A673 (cell line): ENCODE data around the gene SPEF2. TPM values are rescaled to one million over a fixed set of nuclear protein-coding genes. Genes with fewer than 3 reads are reported as not detected.
A peak's percentile ranks its signal among the peaks of the same experiment; 100 is the strongest.

ENCODE experiments used
- BruUV-seq: library from RNA; stranded (reverse); fragments of 400-500 nt; replicated peaks from 2 replicates; lab custom pipeline; 2021; lab: Mats Ljungman, UMichigan
- CTCF ChIA-PET: fragments of 300-600 bp; sonication (Branson Sonifier 250); formaldehyde crosslinking; loops from one replicate; lab custom pipeline; 2022; ENCODE audit warnings: antibody characterized with exemption; lab: Charles Lee
- POLR2A ChIA-PET: fragments of 300-600 bp; sonication (Branson Sonifier 250); formaldehyde crosslinking; loops from one replicate; lab custom pipeline; 2022; ENCODE audit warnings: antibody characterized with exemption; ENCODE audit not compliant: low non-redundant PET; lab: Charles Lee
- DNase-seq: peaks from one replicate; pipeline ENCODE4 v3.0.0-alpha.2; 2015; ENCODE audit warnings: low spot score
- H3K27ac ChIP-seq: fragments of 200-600 bp; sonication (generic); 2 replicates; pipeline ENCODE4 v1.5.1; 2016; ENCODE audit warnings: mixed run types, low read depth, mild to moderate bottlenecking, mixed read lengths, antibody characterized with exemption, low read length; ENCODE audit not compliant: poor library complexity, severe bottlenecking
- H3K27me3 ChIP-seq: fragments of 200-600 bp; sonication (generic); replicated peaks from 2 replicates; pipeline ENCODE4 v1.6.1; 2017; ENCODE audit warnings: mixed run types, low read depth, mild to moderate bottlenecking, mixed read lengths, antibody characterized with exemption, low read length; ENCODE audit not compliant: insufficient read depth, poor library complexity
- H3K36me3 ChIP-seq: fragments of 200-600 bp; sonication (generic); 2 replicates; pipeline ENCODE4 v1.6.1; 2016; ENCODE audit warnings: mixed run types, mild to moderate bottlenecking, mixed read lengths, antibody characterized with exemption, low read length; ENCODE audit not compliant: insufficient read depth, poor library complexity, severe bottlenecking
- H3K4me1 ChIP-seq: fragments of 200-600 bp; sonication (generic); 2 replicates; pipeline ENCODE4 v1.6.1; 2017; ENCODE audit warnings: mixed run types, mild to moderate bottlenecking, mixed read lengths, antibody characterized with exemption, low read length; ENCODE audit not compliant: insufficient read depth, poor library complexity, severe bottlenecking
- H3K4me3 ChIP-seq: fragments of 200-600 bp; sonication (generic); 2 replicates; pipeline ENCODE4 v1.5.1; 2016; ENCODE audit warnings: low read depth, mixed run types, mild to moderate bottlenecking, mixed read lengths, low read length; ENCODE audit not compliant: poor library complexity, severe bottlenecking
- H3K9me3 ChIP-seq: fragments of 200-600 bp; sonication (generic); 2 replicates; pipeline ENCODE4 v1.6.1; 2016; ENCODE audit warnings: mixed run types, low read depth, mild to moderate bottlenecking, mixed read lengths, antibody characterized with exemption, low read length; ENCODE audit not compliant: poor library complexity, severe bottlenecking
- CTCF ChIP-seq: fragments of 300-800, 200-600 bp; sonication (generic); conservative IDR thresholded peaks from 2 replicates; pipeline ENCODE4 v1.5.1; 2017; ENCODE audit warnings: low read depth, mild to moderate bottlenecking, antibody characterized with exemption, low read length, moderate library complexity, mixed read lengths
- EZH2 ChIP-seq: fragments of 200-600 bp; sonication (generic); IDR thresholded peaks from 2 replicates; pipeline ENCODE4 v1.6.1; 2017; ENCODE audit warnings: borderline replicate concordance, low read depth, mild to moderate bottlenecking, mixed read lengths, antibody characterized with exemption, low read length; ENCODE audit not compliant: poor library complexity, severe bottlenecking
- intact Hi-C: fragments of 100-400 bp; cut with micrococcal nuclease; formaldehyde crosslinking; loops from one replicate; pipeline ENCODE4 v1.10.0; 2022; ENCODE audit not compliant: unreplicated experiment
- total RNA-seq: library from RNA; stranded (reverse); gene quantifications from 2 replicates; pipeline ENCODE4 v1.2.3, GENCODE V29; 2021

SPEF2 gene
- total RNA-seq, 1 experiment from 2014 or later = 1.5 TPM

- ChIA-PET CTCF (no interaction called here), POLR2A (no interaction called here)
- intact Hi-C loops = no loop called here
- Histone ChIP-seq H3K27ac (no peak overlapping the region), H3K4me3 (no peak overlapping the region), H3K9me3 (no peaks in the 10 kb centered on the region), H3K27me3 (no peaks in the 10 kb centered on the region), H3K36me3 (no peaks in the 10 kb centered on the region), H3K4me1 (peaks cover 22% of the 10 kb centered on the region)
- BruUV-seq = no TSS peak
- DNase-seq = no peak
- TF ChIP-seq CTCF (no peak), EZH2 (no peak)
These were observed 182.1 kb downstream of the SPEF2 start for GRCh38 chr5:35799753-35800152.

- intact Hi-C loops = no loop called here
- Histone ChIP-seq H3K27me3 (no peaks in the 10 kb centered on the region), H3K4me3 (no peak overlapping the region), H3K27ac (no peak overlapping the region), H3K36me3 (no peaks in the 10 kb centered on the region), H3K9me3 (no peaks in the 10 kb centered on the region), H3K4me1 (peaks cover 27% of the 10 kb centered on the region)
- POLR2A ChIA-PET = no interaction called here
- TF ChIP-seq EZH2 (no peak), CTCF (no peak)
- BruUV-seq = no TSS peak
- CTCF ChIA-PET = no interaction called here
- DNase-seq = peak; percentile 78
These were observed 185.6 kb downstream of the SPEF2 start for GRCh38 chr5:35803191-35803651.

- no TSS peak for BruUV-seq
- no peaks in the 10 kb centered on the region for H3K9me3 ChIP-seq
- no peaks in the 10 kb centered on the region for H3K27me3 ChIP-seq
- H3K4me3 ChIP-seq = no peak overlapping the region
- peaks cover 27% of the 10 kb centered on the region for H3K4me1 ChIP-seq
- peak; percentile 51 for DNase-seq
- POLR2A ChIA-PET = no interaction called here
- intact Hi-C loops = no loop called here
- H3K36me3 ChIP-seq = no peaks in the 10 kb centered on the region
- H3K27ac ChIP-seq = no peak overlapping the region
- CTCF ChIA-PET = interaction anchor here (0.7 kb wide), 1 partner anchor 771 kb away, joined by 7 read pairs; no protein-coding TSS in a partner anchor
- TF ChIP-seq EZH2 (no peak), CTCF (no peak)
These were observed 186.6 kb downstream of the SPEF2 start for GRCh38 chr5:35804201-35804653.
